K562 (cell line): Measurements from ENCODE around the gene POLE2. TPM values are rescaled to one million over a fixed set of nuclear protein-coding genes. Genes with fewer than 3 reads are reported as not detected.
A peak's percentile ranks its signal among the peaks of the same experiment; 100 is the strongest.

Source experiments
- ATF1 ChIP-seq, 2 experiments: fragments of 450-650 bp in 1 of 2; IDR thresholded peaks; 2 replicates each; pipeline ENCODE4 v1.6.1; 2016; ENCODE audit warnings: missing compliant biosample characterization in 1 of 2, missing genetic modification characterization in 1 of 2
- CAMTA2 ChIP-seq: fragments of 250-450 bp; sonication (Bioruptor Pico); conservative IDR thresholded peaks from 2 replicates; pipeline ENCODE4 v1.5.1; 2022
- CCAR2 ChIP-seq: fragments of 200-400 bp; formaldehyde crosslinking; IDR thresholded peaks from 2 replicates; pipeline ENCODE4 v1.6.1; 2017; ENCODE audit warnings: mild to moderate bottlenecking, low read depth, low read length
- ERF ChIP-seq: fragments of 450-650 bp; formaldehyde crosslinking; IDR thresholded peaks from 2 replicates; pipeline ENCODE4 v1.4.0; 2020; ENCODE audit warnings: mild to moderate bottlenecking, mixed read lengths
- FOXM1 ChIP-seq, 2 experiments: fragments of 450-650 bp in 1 of 2; sonication (generic) in 1 of 2; formaldehyde crosslinking in 1 of 2; IDR thresholded peaks; 2 replicates each; pipeline versions ENCODE4 v1.6.1 to v1.9.0; 2017 to 2022; ENCODE audit warnings: low read depth in 2 of 2, mild to moderate bottlenecking in 2 of 2, missing genetic modification reagents in 1 of 2, moderate library complexity in 1 of 2
- GABPB2 ChIP-seq: fragments of 250-450 bp; sonication (Bioruptor Pico); conservative IDR thresholded peaks from 2 replicates; pipeline ENCODE4 v1.5.1; 2021; ENCODE audit warnings: mild to moderate bottlenecking
- KDM1A ChIP-seq, 2 experiments: fragments of 450-650 bp; IDR thresholded peaks; 2 replicates each; pipeline ENCODE4 v1.6.1; 2016; ENCODE audit warnings: mild to moderate bottlenecking in 2 of 2
- MCM2 ChIP-seq: fragments of 450-650 bp; IDR thresholded peaks from 2 replicates; pipeline ENCODE4 v1.6.1; 2017; ENCODE audit warnings: low read depth, mild to moderate bottlenecking
- NR3C1 ChIP-seq: sonication (generic); formaldehyde crosslinking; IDR thresholded peaks from 2 replicates; pipeline ENCODE4 v1.8.1; 2022; ENCODE audit warnings: missing genetic modification reagents
- POLR2A ChIP-seq: fragments of 450-650 bp; conservative IDR thresholded peaks from 2 replicates; pipeline ENCODE4 v1.6.1; 2016
- RAD51 ChIP-seq: fragments of 450-650 bp; IDR thresholded peaks from 2 replicates; pipeline ENCODE4 v1.7.1; 2016; ENCODE audit warnings: low read depth, mild to moderate bottlenecking, borderline replicate concordance
- RBFOX2 ChIP-seq: fragments of 200-400 bp; formaldehyde crosslinking; IDR thresholded peaks from 2 replicates; pipeline ENCODE4 v1.6.1; 2017; ENCODE audit warnings: low read depth, mild to moderate bottlenecking, low read length, moderate library complexity
- SMAD2 ChIP-seq: fragments of 150-350 bp; IDR thresholded peaks from 2 replicates; pipeline ENCODE4 v1.6.1; 2014; ENCODE audit warnings: low read depth, mild to moderate bottlenecking, low read length
- TRIM28 ChIP-seq: fragments of 450-650 bp; IDR thresholded peaks from 2 replicates; pipeline ENCODE4 v1.6.1; 2017
- TSC22D4 ChIP-seq: fragments of 450-650 bp; IDR thresholded peaks from 2 replicates; pipeline ENCODE4 v1.6.1; 2016; ENCODE audit warnings: missing genetic modification characterization, missing biosample characterization, control low read depth
- ZC3H8 ChIP-seq: fragments of 450-650 bp; IDR thresholded peaks from 2 replicates; pipeline ENCODE4 v1.6.1; 2017
- ZNF146 ChIP-seq: IDR thresholded peaks from one replicate; pipeline ENCODE4 v1.6.1; 2018; ENCODE audit warnings: missing compliant biosample characterization; ENCODE audit not compliant: unreplicated experiment
- ZNF174 ChIP-seq: fragments of 250-450 bp; sonication (Bioruptor Pico); IDR thresholded peaks from 2 replicates; pipeline ENCODE4 v1.4.0; 2020; ENCODE audit warnings: mild to moderate bottlenecking
- polyA plus RNA-seq, 8 experiments: library from polyadenylated mRNA; depleted of rRNA in 4 of 8; stranded (reverse) in 5 of 8; unstranded in 3 of 8; fragments of >200 nt; fragmentation: Nextera tagmentation in 2 of 8; fragmentation: Illumina TruSeq in 1 of 8; extraction: Ambion mirVana in 2 of 8; extraction: Trizol in 1 of 8; gene quantifications; 2 replicates each; pipeline versions ENCODE4 v1.2.1 to v1.2.3, GENCODE V29; 2011 to 2014; ENCODE audit warnings: inconsistent platforms in 1 of 8, missing spikeins in 1 of 8
- total RNA-seq, 7 experiments: library from RNA; depleted of rRNA in 6 of 7; stranded (reverse); fragments of >200 nt in 6 of 7; fragmentation: Illumina TruSeq in 2 of 7; extraction: Trizol in 2 of 7; gene quantifications; 2 replicates each; pipeline versions ENCODE4 v1.2.1 to v1.2.3, GENCODE V29; 2011 to 2021; ENCODE audit warnings: low replicate concordance in 1 of 7
- TF ChIP-seq, protein P1 (sequence below): sonication (generic); formaldehyde crosslinking; IDR thresholded peaks from 2 replicates; pipeline ENCODE4 v1.8.0; 2022; ENCODE audit warnings: missing genetic modification reagents, mild to moderate bottlenecking, borderline replicate concordance
- TF ChIP-seq, protein P2 (sequence below): sonication (generic); formaldehyde crosslinking; IDR thresholded peaks from 2 replicates; pipeline ENCODE4 v1.9.0; 2022; ENCODE audit warnings: mild to moderate bottlenecking, missing genetic modification reagents
- TF ChIP-seq, protein P3 (sequence below): fragments of 450-650 bp; IDR thresholded peaks from 2 replicates; pipeline ENCODE4 v1.6.1; 2016; ENCODE audit warnings: low read depth, mild to moderate bottlenecking, moderate library complexity
- TF ChIP-seq, protein P4 (sequence below): fragments of 250-450 bp; sonication (Bioruptor Pico); IDR thresholded peaks from 2 replicates; pipeline ENCODE4 v1.8.0; 2022; ENCODE audit warnings: inconsistent platforms

The POLE2 gene
- total and polyA plus RNA-seq, 9 of the 15 experiments (the other 6 are each of a cell fraction or from before 2014, with no cell fraction given) = 30.7 to 78.4 (median 55.4) TPM

DNA sequence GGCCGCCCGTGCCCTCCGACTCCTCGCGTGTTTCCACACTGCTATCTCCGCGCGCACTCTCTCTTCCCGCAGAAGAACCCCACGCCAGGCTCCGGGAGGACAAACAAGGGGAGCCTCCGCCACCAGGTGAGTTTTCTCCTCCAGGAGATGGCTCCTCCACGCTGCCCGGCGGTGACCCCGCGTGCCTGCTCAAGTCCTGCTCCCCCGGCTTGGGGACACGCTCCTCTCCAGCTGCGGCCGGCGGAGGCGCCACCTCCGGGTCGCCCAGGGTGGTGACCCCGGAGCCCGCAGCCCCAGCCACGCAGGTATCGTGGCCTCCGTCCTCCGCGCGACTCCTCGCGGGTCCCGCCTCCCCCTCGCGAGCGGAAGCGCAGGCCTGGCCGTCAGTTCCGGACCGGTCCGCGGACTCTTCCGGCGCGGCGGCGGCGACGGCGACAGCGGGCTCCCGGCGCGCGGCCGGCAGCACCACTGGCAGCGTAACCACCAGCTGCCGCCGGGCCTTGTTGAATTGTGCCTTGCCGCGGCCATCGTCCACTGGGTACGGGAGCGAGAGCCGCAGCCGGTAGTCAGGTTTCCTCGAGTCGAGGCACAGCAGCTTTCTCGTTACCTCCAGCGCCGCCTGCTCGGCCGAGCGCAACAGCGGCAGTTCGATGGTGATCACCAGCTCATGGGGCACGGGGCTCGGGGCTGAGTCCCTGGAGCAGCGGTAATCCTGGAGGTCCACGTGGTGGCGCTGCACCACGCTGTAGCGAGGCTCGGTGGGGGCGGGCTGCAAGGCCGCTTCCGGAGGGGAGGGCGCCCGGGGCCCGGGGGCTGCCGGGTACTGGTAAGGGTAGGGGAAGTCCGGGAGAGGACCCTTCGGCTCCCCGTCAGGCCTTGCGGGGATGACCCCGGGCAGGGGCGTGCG, 54.1 kb downstream of the POLE2 start (continued):
- no peak for TF ChIP-seq NR3C1 (CRISPR knock-in tag)
- TF ChIP-seq, protein P1, sequence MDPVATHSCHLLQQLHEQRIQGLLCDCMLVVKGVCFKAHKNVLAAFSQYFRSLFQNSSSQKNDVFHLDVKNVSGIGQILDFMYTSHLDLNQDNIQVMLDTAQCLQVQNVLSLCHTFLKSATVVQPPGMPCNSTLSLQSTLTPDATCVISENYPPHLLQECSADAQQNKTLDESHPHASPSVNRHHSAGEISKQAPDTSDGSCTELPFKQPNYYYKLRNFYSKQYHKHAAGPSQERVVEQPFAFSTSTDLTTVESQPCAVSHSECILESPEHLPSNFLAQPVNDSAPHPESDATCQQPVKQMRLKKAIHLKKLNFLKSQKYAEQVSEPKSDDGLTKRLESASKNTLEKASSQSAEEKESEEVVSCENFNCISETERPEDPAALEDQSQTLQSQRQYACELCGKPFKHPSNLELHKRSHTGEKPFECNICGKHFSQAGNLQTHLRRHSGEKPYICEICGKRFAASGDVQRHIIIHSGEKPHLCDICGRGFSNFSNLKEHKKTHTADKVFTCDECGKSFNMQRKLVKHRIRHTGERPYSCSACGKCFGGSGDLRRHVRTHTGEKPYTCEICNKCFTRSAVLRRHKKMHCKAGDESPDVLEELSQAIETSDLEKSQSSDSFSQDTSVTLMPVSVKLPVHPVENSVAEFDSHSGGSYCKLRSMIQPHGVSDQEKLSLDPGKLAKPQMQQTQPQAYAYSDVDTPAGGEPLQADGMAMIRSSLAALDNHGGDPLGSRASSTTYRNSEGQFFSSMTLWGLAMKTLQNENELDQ (CRISPR knock-in tag) = no peak
- no peak for TF ChIP-seq ATF1 (CRISPR knock-in tag; IDR thresholded peaks at IDR 0.05)
- TF ChIP-seq ATF1 (tag; IDR thresholded peaks at IDR 0.05) = peak; percentile 86
- no peak for TF ChIP-seq TSC22D4 (tag)
- peak; percentile 96 for TF ChIP-seq RBFOX2
- TF ChIP-seq, protein P2, sequence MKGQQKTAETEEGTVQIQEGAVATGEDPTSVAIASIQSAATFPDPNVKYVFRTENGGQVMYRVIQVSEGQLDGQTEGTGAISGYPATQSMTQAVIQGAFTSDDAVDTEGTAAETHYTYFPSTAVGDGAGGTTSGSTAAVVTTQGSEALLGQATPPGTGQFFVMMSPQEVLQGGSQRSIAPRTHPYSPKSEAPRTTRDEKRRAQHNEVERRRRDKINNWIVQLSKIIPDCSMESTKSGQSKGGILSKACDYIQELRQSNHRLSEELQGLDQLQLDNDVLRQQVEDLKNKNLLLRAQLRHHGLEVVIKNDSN (CRISPR knock-in tag) = peak; percentile 51; the same call in 1 of the 2 replicates
- no peak for TF ChIP-seq ZNF174
- TF ChIP-seq, protein P3, sequence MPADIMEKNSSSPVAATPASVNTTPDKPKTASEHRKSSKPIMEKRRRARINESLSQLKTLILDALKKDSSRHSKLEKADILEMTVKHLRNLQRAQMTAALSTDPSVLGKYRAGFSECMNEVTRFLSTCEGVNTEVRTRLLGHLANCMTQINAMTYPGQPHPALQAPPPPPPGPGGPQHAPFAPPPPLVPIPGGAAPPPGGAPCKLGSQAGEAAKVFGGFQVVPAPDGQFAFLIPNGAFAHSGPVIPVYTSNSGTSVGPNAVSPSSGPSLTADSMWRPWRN = no peak
- no peak for TF ChIP-seq RAD51
- TF ChIP-seq KDM1A (IDR thresholded peaks at IDR 0.05) = no peak
- TF ChIP-seq MCM2 = no peak
- no peak for TF ChIP-seq SMAD2
- no peak for TF ChIP-seq GABPB2
- TF ChIP-seq, protein P4, sequence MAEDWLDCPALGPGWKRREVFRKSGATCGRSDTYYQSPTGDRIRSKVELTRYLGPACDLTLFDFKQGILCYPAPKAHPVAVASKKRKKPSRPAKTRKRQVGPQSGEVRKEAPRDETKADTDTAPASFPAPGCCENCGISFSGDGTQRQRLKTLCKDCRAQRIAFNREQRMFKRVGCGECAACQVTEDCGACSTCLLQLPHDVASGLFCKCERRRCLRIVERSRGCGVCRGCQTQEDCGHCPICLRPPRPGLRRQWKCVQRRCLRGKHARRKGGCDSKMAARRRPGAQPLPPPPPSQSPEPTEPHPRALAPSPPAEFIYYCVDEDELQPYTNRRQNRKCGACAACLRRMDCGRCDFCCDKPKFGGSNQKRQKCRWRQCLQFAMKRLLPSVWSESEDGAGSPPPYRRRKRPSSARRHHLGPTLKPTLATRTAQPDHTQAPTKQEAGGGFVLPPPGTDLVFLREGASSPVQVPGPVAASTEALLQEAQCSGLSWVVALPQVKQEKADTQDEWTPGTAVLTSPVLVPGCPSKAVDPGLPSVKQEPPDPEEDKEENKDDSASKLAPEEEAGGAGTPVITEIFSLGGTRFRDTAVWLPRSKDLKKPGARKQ (CRISPR knock-in tag) = no peak
- TF ChIP-seq FOXM1 (IDR thresholded peaks at IDR 0.05; ENCODE audit: low read depth) = no peak
- TF ChIP-seq FOXM1 (CRISPR knock-in tag; IDR thresholded peaks at IDR 0.05; ENCODE audit: low read depth) = peak; percentile 73; the same call in 1 of the 2 replicates
- TF ChIP-seq CAMTA2 (CRISPR knock-in tag) = no peak
- no peak for TF ChIP-seq ERF
- peak; percentile 91 for TF ChIP-seq POLR2A
- no peak for TF ChIP-seq ZNF146 (CRISPR knock-in tag)
- TF ChIP-seq CCAR2 = no peak
- TF ChIP-seq ZC3H8 = no peak
- TF ChIP-seq TRIM28 = no peak
